ENCODE measurements around the gene ARID1B. TPM values are rescaled to one million over a fixed set of nuclear protein-coding genes. Genes with fewer than 3 reads are reported as not detected.

Gene ARID1B
- total RNA-seq, 1 donor from 2014 or later, result 62.1 TPM

DNA sequence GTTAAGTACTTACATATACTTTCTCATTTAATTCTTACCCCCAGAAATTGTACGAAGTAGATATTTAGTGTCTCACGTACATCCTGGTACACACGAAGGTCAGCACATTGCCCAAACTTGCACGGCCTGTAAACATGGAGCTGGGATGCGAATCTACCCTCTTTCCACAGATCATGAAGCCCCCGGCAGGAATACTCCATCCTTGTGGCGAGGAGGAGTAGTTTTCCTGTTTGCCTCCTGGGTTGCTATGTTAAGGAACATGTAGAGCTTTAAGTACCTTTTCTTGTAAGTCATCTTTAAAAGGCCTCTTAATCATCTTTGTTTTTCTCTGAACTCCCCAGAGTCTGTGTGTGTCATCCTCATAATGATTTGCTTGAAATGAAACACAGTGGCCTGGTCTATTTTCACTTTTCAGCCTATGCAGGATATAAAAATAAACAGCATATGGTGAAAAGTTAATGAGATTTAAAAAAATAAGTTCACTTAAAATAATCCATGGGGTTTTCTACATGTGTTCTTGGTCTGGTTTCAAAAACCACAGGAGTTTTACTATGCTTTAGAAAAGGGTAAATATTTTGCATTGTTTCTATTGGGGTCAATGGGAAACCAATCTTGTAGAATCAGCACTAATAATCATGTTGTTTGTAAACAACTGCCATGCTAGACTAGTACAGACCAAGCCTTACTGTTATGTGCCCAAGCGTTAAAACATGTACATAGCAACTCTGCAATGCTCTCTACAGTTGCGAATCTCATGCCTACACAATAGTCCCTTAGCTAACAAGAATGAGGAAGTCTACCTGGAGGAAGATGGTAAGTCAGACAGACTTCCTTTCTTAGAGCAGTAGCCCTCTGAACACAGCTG is 9.3 kb upstream of the ARID1B start:
- H3K27ac ChIP-seq, result no peak overlapping the region
- peaks cover 2% of the 10 kb centered on the region for H4K20me1 ChIP-seq (ENCODE audit: low read depth)
- no peaks in the 10 kb centered on the region for H3K79me2 ChIP-seq (ENCODE audit: low read depth)
- no peak for TF ChIP-seq EZH2phosphoT487 (IDR thresholded peaks at IDR 0.05)
- TF ChIP-seq CTCF (IDR thresholded peaks at IDR 0.05), result no peak
- no peak for TF ChIP-seq EZH2 (IDR thresholded peaks at IDR 0.05)
- DNase-seq (ENCODE audit: low spot score), result no peak
- H3K4me2 ChIP-seq, result no peak overlapping the region
- no peak overlapping the region for H2AFZ ChIP-seq (replicated peaks)
- H3K9ac ChIP-seq, result no peak overlapping the region
- H3K36me3 Mint-ChIP-seq, result no peaks in the 10 kb centered on the region
- no peak overlapping the region for H3K27ac Mint-ChIP-seq
- H3K36me3 ChIP-seq, result no peaks in the 10 kb centered on the region
- no peaks in the 10 kb centered on the region for H3F3A ChIP-seq (ENCODE audit: low read depth)
- no peaks in the 10 kb centered on the region for H3K4me1 ChIP-seq
- no peaks in the 10 kb centered on the region for H3K27me3 ChIP-seq
- no peaks in the 10 kb centered on the region for H3K4me1 Mint-ChIP-seq
- H3K4me3 Mint-ChIP-seq, result no peak overlapping the region
- H3K9me3 ChIP-seq (ENCODE audit: low read depth), result no peaks in the 10 kb centered on the region
- no peaks in the 10 kb centered on the region for H3K9me3 Mint-ChIP-seq
- H3K27me3 Mint-ChIP-seq (ENCODE audit: insufficient read depth, low read depth), result peaks cover 10% of the 10 kb centered on the region
- H3K4me3 ChIP-seq, result no peak overlapping the region

DNA sequence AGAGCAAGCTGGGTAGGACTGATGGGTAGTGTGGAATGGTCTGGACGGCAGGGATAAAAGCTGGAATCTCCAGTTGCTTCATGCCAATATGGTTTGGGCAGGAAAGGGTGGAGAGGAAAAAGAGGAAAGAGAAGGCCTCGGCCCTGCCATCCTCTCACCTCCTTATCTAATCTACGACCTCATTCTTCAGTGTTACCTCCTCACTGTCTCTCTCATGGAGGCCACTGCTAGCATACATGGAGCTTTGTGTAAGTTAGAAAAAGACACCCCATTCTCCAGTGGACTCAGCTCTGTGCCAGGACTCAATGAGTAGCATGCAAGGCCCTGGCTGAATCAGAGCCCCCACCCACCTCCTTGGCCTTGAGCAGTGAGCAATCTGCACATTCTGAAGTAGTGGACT is 6.1 kb upstream of the ARID1B start:
- TF ChIP-seq EZH2 (IDR thresholded peaks at IDR 0.05), result no peak
- no peak for TF ChIP-seq EZH2phosphoT487 (IDR thresholded peaks at IDR 0.05)
- TF ChIP-seq CTCF (IDR thresholded peaks at IDR 0.05), result no peak
- H3K9me3 Mint-ChIP-seq, result no peaks in the 10 kb centered on the region
- H3K36me3 Mint-ChIP-seq, result no peaks in the 10 kb centered on the region
- no peaks in the 10 kb centered on the region for H3K27me3 ChIP-seq
- peaks cover 30% of the 10 kb centered on the region for H3K4me1 Mint-ChIP-seq
- H3K36me3 ChIP-seq, result no peaks in the 10 kb centered on the region
- DNase-seq (ENCODE audit: low spot score), result no peak
- no peak overlapping the region for H3K27ac Mint-ChIP-seq
- peaks cover 29% of the 10 kb centered on the region for H3F3A ChIP-seq (ENCODE audit: low read depth)
- peaks cover 29% of the 10 kb centered on the region for H3K4me1 ChIP-seq
- H2AFZ ChIP-seq (replicated peaks), result no peak overlapping the region
- no peak overlapping the region for H3K9ac ChIP-seq
- H3K4me2 ChIP-seq, result no peak overlapping the region
- peaks cover 34% of the 10 kb centered on the region for H4K20me1 ChIP-seq (ENCODE audit: low read depth)
- H3K9me3 ChIP-seq (ENCODE audit: low read depth), result no peaks in the 10 kb centered on the region
- H3K4me3 Mint-ChIP-seq, result no peak overlapping the region
- H3K79me2 ChIP-seq (ENCODE audit: low read depth), result peaks cover 10% of the 10 kb centered on the region
- H3K27ac ChIP-seq, result no peak overlapping the region
- peaks cover 13% of the 10 kb centered on the region for H3K27me3 Mint-ChIP-seq (ENCODE audit: insufficient read depth, low read depth)
- H3K4me3 ChIP-seq, result no peak overlapping the region

DNA sequence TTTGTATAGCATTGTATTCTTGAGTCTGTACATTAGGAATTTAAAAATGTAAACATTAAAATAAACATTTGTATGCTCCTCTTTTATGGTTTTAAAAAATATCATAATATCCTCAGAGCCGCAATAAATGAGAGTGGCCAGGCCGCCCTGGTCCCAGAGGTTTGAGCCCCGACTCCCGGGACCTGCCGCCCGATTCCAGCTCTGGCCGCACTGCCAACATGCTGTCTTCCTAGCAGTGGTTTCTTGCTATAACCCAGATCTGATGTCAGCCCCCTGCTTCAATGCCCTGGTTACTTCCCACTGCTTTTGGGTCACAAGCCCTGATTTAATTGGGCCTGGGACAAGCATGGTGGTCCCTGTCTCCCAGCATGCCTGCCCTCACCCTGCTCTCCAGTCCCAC is 5.4 kb upstream of the ARID1B start:
- H3K9me3 Mint-ChIP-seq, result no peaks in the 10 kb centered on the region
- H3K36me3 Mint-ChIP-seq, result no peaks in the 10 kb centered on the region
- H3K27me3 Mint-ChIP-seq (ENCODE audit: insufficient read depth, low read depth), result peaks cover 15% of the 10 kb centered on the region
- no peaks in the 10 kb centered on the region for H3K9me3 ChIP-seq (ENCODE audit: low read depth)
- H3K27me3 ChIP-seq, result no peaks in the 10 kb centered on the region
- DNase-seq (ENCODE audit: low spot score), result no peak
- no peak overlapping the region for H2AFZ ChIP-seq (replicated peaks)
- H3K4me3 Mint-ChIP-seq, result no peak overlapping the region
- TF ChIP-seq EZH2phosphoT487 (IDR thresholded peaks at IDR 0.05) (no peak), CTCF (IDR thresholded peaks at IDR 0.05) (no peak), EZH2 (IDR thresholded peaks at IDR 0.05) (no peak)
- peak overlapping the region; percentile 0 for H3K27ac Mint-ChIP-seq
- H3K4me3 ChIP-seq, result no peak overlapping the region
- peaks cover 36% of the 10 kb centered on the region for H3K4me1 Mint-ChIP-seq
- H3K36me3 ChIP-seq, result no peaks in the 10 kb centered on the region
- H3K27ac ChIP-seq, result no peak overlapping the region
- no peak overlapping the region for H3K9ac ChIP-seq
- peaks cover 18% of the 10 kb centered on the region for H3K79me2 ChIP-seq (ENCODE audit: low read depth)
- peaks cover 34% of the 10 kb centered on the region for H4K20me1 ChIP-seq (ENCODE audit: low read depth)
- peaks cover 36% of the 10 kb centered on the region for H3F3A ChIP-seq (ENCODE audit: low read depth)
- H3K4me2 ChIP-seq, result no peak overlapping the region
- H3K4me1 ChIP-seq, result peaks cover 34% of the 10 kb centered on the region

Measured in neural progenitor cell (in vitro differentiated cells).